Stimulated activated CD4-positive, alpha-beta T cell treated with anti-CD3 and anti-CD28 coated beads, Interleukin-12 subunit alpha, Interleukin-12 subunit beta, amount 100 ng/mL, for 48 hours (primary cell): ENCODE results near the gene C14orf119.

Experiments used
- DNase-seq, 3 donors: peaks; one replicate each; pipeline ENCODE4 v3.0.0-alpha.2; 2020; ENCODE audit warnings: low read depth in 2 of 3, low spot score in 1 of 3

Gene C14orf119

GRCh38 chr14:23095196-23096108 is at the start of gene C14orf119:
Gene C14orf119, plus strand, starts transcription at chr14:23095505. Its CDS starts 2,154 bp downstream, at chr14:23097659.
- peak; percentile 99 to 100 (median 99) for DNase-seq

GRCh38 chr14:23047034-23047634 is 48.2 kb upstream of the C14orf119 start:
- no peak for DNase-seq

DNA sequence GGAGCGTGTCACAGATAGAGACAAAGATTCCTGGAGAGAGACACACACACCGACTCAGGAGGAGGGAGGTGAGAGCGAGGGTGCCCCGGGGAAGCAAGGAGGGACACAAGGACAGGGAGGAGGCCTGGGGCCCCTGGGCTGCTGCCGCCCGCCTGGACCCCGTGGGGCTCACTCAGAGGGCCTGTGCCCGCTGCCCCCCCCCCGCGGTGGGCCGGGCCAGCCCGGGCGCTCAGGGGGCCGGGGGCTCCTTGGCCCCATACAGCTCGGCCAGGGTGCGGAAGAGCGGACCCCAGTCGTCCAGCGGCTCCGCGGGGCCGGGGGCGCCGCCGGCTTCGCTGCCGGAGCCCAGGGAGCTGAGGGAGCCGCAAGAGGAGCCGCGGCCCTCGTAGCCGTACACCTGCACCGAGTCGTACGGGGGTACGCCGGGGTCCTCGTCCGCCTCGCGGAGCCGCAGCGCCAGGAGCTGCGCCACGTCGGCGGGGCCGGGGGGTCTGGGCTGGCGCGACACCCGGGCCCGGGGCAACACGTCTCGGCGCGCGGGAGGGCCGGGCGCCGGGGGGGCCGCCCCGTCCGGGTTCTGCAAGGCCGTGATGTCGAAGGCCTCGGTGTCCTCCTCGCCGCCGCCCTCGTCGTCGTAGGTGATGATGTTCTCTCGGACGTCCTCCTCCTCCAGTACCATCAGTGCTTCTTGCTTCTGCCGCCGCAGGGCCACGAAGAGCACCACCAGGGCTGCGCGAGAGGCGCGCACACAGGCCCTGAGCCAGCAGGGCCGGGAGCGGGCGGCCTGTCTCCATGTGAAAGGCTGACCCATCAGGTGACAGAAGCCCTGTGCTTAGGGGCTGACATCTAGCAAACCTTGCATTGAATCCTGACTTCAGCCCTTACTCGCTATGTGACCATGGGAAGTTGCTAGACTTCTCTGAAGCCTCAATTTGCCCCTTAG is 47.3 kb upstream of the C14orf119 start:
- DNase-seq = no peak

- DNase-seq = no peak
These were observed 46.3 kb upstream of the C14orf119 start for GRCh38 chr14:23049011-23049410.

DNA sequence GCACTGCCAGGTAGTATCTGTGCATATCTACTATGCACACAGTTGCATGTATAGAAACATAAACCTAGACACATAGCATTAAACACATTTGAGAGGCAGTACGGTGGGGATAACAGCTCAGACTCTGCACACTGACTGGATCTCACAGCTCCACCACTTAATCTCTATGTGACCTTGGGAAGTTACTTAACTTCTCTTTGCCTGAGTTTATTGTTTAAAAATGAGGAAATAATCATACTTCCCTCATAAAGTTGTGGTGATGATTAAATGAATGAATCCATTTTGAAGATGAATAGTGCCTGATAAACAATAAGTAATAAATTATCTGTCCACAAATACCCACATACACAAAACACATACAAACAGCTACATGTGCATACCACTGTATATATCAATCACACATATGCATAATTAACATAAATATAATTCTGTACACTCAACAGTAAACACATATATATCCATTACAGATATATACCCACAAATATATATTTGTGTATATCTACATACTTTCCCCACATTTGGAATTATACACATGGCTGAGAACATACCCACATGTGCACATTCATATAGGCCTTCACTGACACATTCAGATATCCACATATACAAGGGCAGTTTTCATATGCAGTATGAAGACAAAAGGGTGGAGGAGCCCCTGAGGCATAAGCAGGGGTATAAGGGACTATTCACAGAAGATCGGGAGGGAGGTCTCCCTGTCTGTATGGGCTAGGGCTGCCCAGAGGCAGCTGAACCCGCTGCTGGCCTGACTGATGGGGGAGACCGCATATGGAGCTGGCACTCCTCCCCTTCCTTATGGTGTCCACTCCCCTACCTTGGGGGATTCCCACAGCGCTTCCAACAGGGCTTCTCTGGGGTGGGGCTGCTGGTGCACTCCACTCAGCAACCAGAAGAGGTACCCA is 43.9 kb upstream of the C14orf119 start:
- DNase-seq = no peak

DNA sequence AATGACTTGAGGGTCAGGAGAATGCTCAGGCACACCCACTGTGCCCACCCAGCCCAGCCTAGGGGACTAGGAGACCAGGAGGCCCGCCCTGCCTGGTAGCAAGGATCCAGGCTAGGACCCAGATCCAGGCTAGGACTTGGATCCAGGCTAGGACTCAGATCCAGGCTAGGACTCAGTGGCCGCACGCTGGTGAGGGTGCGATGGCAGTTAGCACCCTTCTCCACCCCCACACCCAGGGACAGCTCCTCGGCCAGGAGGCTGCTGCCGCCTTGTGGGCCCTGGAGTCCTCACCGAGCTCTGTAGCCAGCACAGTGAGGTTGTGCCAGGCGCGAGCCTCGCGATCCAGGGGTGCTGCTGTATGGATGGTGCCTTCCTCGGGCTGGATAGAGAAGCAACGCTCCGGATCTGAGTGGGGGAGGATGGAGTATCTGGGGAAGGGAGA is 43.1 kb upstream of the C14orf119 start:
- DNase-seq = no peak

DNA sequence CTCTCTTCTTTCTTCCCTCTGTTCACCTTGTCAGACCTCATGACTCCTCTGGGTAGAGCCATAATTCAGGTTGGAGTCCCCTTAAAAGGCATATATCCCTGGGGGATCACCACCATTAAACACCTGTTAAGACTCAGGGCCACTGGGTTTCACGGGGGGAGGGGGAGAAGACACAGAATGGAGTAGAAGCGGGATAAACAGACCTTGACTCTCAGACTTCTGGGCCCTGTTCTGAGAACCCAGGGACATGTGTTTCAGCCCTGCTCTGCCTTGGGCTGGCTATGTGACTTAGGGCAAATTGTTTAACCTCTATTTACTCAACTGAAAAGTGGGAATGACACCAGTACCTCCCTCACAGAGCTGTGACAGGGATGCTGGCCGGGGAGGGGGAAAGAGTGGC is 42.6 kb upstream of the C14orf119 start:
- no peak for DNase-seq

DNA sequence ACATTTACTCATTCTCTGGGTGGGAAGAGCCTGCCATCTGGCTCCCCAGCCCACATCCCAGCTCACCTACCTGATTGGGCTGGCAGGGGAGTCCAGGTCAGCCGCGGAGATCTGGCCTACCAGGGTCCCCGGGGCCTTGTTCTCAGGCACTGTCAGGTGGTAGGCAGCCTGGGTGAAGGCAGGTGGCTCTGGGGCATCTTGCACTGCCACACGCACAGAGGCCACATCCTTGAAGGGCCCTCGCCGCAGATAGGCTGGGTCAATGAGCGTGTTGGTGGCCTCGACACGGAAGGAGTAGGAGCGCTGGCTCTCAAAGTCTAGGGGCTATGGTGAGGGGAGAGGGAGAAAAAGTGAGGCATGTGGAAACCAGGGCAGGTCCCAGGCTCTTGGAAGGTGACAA is 41.9 kb upstream of the C14orf119 start:
- no peak for DNase-seq

- peak in 1 of 3 donors; percentile 19 for DNase-seq
These were observed 41.1 kb upstream of the C14orf119 start for GRCh38 chr14:23054000-23054811.

- DNase-seq = no peak
These were observed 40.2 kb upstream of the C14orf119 start for GRCh38 chr14:23055147-23055550.

GRCh38 chr14:23055621-23056144 is 39.6 kb upstream of the C14orf119 start:
- no peak for DNase-seq

DNA sequence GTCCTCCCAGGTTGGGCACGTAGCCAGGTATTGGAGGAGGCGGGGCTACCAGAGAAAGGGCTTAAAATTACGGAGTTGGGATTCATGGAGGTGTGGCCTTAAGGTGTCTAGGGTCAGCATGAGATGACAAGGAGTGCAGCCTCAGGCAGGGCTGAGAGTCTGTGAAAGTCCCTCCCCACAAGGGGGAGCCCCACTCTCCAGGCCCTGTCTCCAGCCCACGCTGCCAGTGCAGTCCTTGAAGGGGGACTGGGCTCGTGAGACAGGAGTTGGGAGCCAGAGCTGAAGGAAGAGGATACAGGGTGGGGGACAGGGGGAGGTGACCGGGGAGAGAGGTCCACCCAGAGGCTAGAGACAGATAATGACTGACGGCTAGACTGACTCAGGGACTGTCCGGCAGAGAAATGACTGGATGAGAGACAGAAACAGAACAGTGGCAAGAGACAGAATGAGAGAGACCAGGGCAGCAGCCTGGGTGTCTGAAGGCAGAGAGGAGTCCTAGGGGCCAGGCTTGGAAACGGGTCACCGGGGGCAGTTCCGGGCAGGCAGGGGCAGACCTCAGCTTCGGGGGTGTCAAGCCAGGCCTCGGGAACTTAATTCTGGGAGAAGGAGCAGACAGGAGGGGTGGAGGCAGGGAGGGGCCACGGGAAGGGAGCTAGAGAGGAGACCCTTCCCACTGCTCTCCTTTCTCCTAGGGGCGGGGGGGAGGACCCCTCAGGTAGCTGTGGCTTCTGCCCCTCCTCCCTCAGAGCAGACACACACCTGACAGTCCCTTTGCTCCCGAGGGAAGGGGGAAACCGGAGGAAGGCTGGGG is 39.0 kb upstream of the C14orf119 start:
- DNase-seq = peak; percentile 36 to 59 (median 52)

DNA sequence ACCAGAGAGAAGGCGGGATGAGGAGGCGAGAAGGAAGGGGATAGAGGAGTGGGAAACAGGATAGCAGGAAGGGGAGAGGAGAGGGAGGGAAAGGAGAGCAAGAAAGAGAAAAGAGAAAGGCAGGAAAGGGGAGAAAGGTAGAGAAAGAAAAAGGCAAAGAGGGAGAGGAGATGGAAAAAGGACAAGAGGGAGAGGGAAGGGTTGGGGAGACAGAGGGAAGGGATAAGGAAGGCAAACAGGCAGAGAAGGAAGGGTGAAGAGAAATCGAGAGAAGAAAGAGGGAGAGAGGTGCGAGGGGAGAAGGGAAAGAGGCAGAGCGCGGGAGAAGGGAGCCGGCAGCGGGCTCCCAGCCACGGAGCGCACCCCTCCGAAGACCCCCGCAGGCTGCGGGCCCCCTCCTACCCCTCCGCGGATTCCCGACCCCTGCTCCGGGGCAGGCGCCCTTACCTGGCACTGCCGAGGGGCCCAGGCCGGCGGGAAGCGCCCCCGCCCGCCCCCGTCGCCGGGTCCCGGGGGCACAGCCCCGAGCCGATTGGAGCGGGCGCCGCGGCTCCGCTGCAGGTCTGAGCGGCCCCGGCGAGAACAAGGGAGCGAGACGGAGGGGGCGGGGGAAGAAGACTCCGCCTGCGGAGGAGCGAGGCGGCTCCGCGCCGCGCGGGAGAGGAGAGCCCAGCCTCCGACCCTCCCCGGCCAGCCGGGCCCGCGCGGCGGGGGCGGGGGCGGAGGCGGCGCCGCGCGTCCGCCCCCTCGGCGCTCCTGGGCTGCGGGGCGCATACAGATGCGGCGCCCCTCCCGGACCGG is 38.1 kb upstream of the C14orf119 start, which contains the start of gene CDH24:
CDH24 (minus strand) TSS at position 565 of the 801 bp plus-strand sequence. CDS start 1,787 bp downstream, outside the sequence.
- DNase-seq = peak; percentile 34 to 68 (median 41)

DNA sequence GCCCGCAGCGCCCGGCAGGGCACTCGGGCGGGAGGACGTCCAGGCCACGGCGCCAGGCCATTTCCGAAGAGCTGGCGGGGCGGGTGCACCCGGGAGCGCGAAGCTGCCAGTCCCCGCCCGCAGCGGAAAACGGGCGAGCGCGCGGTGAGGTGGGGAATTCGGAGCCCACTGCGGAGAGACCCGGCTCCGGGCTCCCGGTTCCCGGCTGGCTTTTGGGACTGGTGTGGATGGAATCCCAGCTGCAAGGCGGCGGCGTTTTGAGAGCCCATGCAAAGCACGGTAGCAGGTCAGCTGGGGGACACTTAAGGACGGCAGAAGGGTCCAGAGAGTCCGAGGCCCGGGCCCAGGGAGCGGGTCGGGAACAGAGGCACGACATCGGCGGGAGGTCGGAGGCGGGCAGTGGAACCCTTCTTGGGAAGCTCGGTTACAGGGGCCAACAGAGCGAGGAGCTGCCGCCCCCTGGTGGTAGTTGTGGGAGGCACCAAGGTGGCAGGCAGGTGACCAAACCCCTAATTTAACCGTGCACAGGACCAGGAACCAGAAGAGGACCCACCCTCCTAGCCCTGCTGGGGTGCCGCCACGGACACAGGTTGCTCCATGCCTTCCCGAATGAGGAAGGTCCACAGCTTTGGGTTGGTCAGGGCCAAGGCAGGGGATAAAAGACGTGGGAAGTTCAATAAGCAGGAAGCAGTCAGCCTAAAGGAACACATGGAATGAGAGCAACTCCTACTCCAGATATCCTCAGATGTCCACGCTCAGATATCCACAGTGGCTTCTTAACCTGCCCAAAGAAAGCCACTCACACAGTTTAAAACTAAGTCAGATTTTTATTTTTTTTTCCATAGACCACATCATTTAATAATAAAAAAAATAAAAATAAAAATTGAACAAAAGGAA is 37.3 kb upstream of the C14orf119 start:
- peak; percentile 77 to 88 (median 84) for DNase-seq

GRCh38 chr14:23058654-23059504 is 36.4 kb upstream of the C14orf119 start:
- no peak for DNase-seq
